Measurements from ENCODE around the gene PEDS1.
"Not testable (repeated sequence)": the region's sequence is repeated elsewhere in the genome, so short reads cannot be mapped to it uniquely, and the experiment has no call there.

Gene PEDS1

DNA sequence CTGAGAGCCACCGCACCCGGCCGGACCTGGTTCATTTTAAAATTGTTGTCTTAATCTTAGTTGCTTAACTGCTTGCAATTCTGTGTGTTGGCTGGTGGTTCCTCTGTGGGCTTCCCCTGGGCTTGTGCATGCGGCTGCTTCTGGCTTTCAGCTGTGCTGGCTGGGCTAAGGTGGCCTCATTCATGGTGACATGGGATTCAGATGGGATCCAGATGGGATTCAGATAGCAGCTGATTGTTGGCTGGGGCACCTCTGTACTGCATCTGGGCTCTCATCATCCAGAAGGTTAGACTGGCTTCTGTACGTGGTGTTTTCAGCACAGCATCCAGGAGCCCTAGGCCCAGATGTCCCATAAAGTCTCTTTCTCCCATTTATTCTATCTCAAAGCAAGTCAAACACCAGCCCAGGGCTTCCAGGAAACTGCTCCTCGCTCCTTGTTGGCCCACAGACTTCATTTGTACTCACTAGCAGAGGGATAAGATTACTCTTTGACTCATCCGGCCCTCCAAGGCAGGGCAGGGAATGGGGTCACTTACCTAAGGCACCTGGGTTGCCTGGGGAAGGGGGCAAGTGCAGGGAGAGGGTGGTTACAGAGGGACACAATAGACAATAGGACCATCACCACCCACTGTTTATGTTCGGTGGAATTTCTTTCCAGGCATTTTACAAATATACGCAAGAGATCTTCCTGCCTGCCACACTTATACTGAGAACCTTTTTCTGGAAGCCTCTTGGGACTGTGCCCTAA is 10.2 kb upstream of the PEDS1 start:
- DNase-seq (ENCODE audit: low read depth in 2 of 2) = no peak

DNA sequence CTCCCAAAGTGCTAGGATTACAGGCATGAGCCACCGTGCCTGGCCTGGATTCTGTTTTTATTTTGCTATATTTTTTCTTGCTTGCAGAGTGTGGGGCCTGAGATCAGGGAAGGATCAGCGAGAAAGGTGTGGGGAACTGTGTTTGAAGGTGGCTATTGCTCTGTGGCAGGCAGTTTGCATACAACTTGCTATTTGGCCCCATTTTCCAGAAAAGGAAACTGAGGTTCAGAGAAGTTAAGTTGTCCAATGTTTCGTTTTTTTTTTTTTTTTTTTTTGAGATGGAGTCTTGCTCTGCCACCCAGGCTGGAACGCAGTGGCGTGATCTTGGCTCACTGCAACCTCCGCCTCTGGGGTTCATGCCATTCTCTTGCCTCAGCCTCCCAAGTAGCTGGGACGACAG is 8.0 kb upstream of the PEDS1 start:
- not testable (repeated sequence) for DNase-seq (ENCODE audit: low read depth in 2 of 2)

DNA sequence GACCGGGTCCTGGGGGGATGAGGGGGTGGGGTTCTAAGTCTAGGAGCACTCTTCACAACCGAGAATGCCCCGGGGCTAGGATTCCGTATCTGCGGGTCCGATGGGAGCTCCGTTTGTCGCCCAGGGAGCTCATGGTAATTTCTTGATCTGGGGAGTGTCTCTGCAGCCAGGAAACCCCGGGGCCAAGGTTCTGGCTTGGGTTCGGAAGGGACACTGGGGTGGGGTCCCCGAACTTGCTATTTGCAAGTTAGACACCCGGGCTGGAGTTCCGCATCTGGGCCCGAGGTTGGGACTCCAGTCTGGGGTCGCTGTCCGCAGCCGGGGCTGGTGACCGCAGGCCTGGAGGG is 397 bp downstream of the PEDS1 start:
- no peak for DNase-seq (ENCODE audit: low read depth in 2 of 2)

DNA sequence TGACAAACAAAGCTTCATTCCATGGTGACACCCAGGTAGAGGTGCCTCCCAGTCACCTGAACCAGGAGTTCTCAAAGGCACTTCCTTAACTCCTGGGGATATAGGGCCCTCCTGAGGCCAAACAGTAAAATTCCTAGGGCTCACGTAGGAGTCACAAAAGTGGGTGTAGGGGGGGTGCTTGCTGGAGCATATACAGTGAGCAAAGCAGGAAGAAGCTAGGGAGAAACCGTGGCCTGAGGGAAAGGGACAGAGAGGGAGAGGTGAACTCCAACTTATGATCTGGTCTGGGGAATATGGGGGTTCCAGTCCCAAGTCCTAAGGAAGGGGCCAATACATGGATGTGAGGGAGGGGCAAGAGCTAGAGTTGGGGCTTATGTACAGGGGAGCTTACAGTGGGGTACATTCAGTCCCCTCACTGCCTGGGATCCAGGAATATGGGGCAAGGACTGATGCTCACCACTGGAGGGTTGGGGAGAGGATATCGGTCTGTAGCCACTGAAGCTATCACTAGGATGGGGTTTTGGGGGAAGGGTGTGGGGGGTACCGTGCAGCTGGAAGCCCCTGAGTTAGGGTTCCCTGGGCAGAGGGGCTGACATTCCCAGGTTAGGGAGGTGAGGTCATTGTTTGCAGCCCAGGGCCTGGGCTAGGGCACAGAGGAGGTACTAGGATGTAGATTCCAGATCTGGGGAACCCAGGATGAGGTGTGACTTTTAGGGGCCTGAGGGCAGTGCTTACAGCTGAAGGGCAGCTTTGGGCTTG is 950 bp downstream of the PEDS1 start:
- DNase-seq (ENCODE audit: low read depth in 2 of 2) = no peak

DNA sequence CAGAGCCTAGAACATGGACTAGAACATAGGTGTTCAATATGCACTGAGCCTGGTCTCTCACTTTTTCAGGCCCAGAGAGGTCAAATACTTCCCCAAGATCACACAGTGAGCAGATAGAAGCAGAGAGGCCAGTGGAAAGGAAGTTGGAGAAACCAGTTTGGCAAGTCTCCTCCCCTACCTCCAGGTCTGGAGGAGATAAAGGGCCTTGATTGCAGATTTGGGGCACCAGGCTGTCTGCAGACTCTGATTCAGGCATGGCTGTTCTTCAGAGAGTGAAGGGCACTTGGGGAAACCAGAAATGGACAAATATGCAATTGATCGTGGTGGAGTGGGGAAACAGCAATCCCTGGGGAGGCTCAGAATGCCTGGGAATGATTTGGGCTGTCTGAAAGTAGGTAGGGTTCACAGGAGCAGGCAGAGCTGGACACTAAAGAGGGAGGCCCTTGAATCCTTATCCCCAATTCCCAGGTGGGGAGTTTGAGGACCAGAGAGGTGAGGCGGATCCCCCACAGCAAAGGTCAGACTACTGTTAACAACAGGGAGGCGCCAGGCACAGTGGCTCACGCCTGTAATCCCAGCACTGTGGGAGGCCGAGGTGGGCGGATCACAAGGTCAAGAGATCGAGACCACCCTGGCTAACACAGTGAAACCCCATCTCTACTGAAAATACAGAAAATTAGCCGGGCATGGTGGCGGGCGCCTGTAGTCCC is 2.3 kb downstream of the PEDS1 start:
- DNase-seq (ENCODE audit: low read depth in 2 of 2) = no peak

DNA sequence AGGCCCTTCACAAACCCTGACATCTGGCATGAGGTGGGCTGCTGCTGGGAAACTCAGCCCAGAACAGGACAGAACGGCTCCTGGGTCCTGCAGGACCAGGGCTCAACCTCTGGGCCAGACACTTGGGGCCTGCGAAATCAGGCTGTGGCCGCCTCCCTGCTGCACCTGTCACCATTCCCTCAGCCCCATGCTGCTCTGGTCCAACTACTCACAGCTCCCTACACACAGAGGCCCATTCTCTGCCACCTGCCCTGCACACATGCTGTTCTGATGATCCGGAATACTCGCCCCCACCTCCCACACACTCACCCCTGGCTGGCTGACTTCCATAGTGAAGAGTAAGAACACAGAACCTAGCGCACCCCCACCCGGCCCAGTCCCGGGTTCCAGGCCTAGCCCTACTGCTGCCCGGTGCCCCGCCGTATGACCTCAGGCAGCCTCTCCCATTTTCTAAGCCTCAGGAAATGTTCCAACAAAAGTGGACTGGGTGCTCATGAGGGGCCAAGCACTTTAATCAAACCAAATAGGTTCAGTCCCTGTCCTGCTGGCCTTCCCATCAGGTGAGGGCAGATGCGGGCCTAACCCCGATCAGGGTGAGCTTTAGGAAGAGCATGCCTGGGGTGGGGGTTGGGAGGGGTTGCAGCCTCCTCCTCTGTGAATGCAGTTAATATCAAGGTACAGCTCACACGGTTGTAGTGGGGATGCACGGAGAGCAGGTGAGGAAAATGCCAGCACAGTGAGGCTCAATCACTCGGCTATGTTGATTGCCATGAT is 3.9 kb downstream of the PEDS1 start:
- no peak for DNase-seq (ENCODE audit: low read depth in 2 of 2)

DNA sequence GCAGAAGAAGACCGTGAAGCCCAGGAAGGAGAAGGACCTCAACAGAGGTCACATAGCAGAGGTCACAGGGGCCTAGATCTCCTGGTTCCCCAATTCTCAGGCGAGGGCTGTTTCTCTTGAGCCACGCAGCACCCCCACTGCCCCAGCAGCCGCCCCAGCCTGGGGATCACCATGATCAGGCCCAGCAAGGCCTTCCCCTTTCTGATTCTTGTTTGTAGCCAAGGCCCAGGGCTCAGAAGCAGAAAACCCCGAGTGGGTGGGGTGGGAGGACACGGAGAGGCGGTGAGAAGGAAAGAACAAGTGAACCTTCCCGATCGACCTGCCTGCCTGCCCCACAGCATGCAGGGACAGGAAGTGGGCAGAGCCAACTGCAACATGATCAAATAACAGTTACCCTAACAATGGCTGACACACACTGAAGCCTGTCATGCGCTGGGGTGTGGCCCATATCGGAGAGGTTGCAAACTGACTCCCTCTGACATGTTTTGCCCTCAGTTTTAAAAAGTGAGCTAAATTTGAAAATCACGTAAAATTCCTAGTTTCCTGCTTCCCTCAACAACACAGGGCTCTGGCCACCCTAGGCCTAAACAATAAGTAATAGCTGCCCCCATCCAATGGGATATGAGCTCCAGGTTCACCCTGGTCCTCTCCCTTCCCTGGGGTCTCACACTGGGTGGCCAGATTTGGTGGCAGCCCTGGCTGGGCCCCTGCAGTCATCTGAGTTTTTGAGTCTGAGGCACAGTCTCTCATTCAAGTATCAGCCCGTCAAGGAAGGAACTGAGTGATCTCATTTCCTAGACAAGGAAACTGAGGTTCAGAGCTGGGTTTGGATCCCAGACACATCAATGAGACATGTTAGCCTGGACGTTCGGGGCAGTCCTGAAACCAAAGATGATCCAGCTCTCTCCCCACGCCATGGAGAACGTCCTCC is 6.5 kb downstream of the PEDS1 start:
- DNase-seq (ENCODE audit: low read depth in 2 of 2) = peak; percentile 43 to 52

DNA sequence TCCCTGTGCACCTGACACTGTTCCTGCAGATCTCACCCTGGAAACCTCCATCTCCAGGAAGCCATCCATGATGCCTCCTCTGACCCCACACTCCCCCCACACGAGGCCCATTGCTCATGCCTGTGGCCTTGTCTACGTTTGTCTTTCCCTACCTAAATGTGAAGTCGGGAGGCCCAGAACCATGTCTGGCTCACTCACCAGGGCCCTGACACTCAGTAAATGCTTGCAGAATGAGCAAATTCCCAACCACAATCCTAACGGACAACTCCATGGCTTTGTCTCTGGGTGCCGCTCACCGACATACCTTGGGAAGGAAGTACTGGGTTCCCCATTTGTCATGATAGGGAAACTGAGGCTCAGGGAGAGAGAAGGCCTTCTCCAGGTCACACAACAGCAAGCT is 7.3 kb downstream of the PEDS1 start:
- no peak for DNase-seq (ENCODE audit: low read depth in 2 of 2)

DNA sequence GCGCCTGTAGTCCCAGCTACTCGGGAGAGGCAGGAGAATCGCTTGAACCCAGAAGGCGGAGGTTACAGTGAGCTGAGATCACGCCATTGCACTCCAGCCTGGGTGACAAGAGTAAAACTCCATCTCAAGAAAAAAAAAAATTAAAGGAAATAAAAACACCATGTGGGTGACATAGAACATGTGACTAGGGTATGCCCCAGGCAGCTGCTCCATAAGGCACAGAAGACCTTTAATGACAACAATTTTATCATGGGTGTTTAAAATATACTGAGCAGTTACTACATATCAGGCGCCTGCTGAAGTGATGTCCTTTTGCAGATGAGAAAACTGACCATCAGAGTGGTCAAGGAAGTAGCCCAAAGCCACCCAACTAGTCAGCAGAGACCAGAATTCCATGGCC is 8.0 kb downstream of the PEDS1 start:
- no peak for DNase-seq (ENCODE audit: low read depth in 2 of 2)

DNA sequence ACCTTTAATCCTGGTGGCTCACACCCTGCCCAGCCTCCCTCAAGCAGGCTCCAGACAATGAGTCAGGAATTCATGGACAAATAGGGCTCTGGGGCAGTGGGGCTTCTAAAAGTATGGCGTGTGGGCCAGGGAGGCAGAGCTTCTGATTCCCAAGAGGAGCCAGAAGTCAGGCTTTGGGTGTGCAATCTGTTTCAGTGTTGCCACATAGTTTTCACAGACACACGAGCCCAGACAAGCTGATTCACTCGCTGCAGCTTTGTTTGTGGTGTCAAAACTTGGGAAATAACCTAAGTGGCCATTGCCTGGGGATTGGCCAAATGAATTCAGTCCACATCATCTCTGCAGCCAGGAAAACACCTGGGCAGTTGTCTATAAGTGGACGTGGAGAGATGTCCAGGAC is 9.2 kb downstream of the PEDS1 start:
- DNase-seq (ENCODE audit: low read depth in 2 of 2) = no peak

DNA sequence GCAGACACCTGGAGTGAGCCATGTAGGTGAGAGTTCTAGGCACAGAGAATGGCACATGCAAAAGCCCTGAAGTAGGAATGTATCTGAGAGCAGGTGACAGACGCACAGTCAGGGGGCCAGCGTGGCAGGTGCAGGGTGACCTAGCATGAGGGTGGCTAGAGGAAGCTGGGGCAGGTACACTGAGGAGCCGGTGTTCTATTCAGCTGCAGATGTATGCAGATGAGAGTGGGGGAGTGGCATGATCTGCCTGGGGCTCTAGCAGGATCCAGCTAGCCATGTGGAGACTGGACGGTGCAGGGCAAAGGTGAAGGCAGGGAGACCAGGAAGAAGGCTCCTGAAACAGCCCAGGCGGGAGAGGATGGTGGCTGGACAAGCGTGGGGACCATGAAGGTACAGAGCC is 10.7 kb downstream of the PEDS1 start:
- no peak for DNase-seq (ENCODE audit: low read depth in 2 of 2)

DNA sequence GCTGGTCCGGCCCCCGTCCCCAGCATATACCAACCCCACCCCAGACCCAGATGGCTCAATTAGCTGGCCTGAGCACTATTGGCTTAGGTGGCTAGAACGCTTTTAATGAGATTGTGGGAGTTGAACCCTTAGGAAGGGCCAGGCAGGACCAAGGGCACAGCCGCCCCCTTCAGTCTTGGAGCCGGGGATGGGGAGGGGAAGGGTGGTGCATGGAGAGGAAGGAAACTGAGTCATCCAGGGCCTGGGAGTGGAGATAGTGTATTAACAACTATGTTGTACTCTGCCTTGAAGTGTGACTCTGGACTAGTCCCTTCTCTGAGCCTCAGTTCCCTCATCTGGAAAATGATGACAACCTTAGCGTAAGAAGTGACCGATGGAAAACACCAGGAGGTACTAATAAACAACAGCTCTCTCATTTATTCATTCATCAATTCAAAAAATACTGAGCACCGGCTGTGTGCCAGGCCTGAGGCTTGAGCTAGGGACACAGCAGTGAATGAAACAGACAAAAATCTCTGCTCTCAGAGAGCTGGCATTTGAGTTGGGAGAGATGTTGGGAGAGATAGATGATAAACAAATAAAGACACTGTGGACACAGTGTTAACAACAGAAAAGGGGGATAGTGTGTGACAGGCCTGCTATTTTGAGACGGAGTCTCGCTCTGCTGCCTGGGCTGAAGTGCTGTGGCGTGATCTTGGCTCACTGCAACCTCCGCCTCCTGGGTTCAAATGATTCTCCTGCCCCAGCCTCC is 11.5 kb downstream of the PEDS1 start:
- no peak for DNase-seq (ENCODE audit: low read depth in 2 of 2)

DNA sequence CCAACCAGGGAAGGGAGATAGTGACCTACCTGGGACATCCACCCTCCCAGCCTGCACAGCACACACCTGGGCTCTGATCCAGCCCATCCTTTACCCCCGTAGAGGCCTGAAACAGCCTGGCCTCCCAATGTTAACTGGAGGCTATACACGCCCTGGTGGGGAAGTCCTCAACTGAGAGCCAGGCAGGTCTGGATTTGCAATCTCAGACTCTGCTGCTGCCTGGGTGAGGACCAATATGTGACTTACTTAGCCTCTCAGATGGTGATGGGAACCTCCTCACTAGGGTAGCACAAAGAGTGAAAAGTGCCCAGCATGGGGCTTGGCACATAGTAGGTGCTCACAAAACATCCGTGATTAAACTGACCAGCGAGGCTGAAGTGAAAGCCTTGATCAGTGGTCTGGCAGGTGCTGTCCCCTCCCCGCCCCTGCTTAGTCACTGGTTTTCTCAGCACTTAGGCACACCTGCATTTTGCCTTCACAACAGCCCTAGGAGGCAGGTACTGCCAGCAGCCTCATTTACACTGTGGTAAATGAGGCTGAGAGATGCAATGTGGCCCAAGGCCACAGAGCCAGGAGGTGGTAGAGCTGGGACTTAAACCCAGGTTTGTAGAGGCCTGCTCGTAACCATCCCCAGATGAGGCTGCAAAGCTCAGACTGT is 12.4 kb downstream of the PEDS1 start:
- DNase-seq (ENCODE audit: low read depth in 2 of 2) = no peak

DNA sequence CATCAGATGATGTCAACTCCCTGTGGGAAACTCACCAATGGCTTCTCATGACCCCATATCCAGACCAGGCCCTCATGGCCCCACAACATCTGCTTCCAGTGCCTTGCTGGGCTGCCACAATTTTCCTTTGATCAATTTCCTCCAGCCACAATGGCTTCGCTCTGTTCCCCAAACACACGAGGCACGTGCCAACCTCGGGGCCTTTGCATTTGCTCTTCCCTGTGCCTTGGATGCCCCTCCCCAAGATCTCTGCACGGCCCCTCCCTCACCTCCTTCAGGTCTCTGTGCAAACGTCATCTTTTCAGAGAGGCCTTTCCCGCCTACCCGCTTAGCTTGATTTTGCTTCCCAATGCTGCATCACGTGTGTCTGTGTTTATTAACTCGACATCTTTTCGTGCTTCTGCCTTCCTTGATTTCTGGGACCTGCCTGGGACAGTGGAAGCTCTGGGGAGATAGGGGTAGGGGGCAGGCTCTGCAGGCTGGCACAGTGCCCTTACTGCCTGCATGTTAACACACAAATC is 13.1 kb downstream of the PEDS1 start:
- no peak for DNase-seq (ENCODE audit: low read depth in 2 of 2)

DNA sequence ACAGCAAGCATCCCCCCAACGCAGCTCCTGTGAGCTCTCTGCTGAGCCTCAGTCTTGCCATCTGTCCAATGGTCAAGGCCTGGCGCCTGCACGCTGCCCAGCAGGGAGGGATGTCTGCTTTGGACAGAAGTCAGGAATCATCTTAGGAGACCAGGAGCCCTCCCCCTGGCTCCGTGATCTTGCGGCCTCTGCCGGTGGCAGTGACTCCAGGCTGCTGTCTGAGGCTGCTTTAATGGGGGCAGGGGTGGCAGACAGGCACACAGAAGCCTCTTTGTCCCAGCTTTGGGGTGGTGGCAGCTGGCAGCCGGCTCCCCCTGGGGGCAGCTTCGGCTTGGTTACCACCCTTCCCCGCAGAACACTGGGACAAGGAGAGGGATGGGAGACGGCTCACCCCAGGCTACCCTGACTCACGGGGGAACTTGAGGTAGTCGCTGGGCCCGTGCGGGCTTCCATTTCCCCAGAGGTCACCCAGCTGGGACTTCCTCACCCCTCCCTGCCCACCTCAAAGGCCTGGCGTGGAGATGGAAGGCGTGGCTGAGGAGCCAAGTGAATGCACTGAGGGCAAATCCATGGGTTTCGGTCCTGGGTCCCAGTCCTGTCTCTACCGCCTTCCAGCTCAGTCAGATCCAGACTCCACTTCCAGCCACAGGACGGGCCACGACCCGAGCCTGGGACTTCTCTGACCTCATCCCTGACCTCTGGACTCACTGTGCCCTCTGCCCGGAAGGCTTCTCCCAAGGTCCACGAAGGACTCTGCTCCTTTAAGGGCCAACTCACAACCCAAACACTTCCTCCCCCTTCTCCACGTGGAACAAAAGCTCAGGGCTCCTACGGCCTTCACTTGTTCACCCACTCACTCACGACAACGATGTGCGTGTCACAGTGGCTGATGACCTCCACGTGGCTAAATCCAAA is 14.8 kb downstream of the PEDS1 start:
- DNase-seq (ENCODE audit: low read depth in 2 of 2) = no peak

DNA sequence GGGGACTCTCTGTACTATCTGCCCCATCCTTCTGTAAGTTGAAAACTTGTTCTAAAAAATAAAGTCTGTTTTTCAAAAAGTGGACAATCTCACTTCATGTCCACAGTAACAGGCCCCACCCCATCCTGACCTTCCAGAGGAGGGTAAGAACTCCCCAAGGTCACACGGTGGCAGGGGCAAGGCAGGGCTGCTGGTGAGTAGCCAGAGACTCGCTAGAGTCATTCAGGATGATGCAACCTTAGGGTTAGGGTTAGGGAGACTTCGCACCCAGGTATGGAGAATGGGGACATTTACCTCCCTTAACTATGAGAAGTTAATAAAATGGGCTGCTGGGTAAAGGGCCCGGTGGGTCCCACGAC is 15.4 kb downstream of the PEDS1 start:
- no peak for DNase-seq (ENCODE audit: low read depth in 2 of 2)

DNA sequence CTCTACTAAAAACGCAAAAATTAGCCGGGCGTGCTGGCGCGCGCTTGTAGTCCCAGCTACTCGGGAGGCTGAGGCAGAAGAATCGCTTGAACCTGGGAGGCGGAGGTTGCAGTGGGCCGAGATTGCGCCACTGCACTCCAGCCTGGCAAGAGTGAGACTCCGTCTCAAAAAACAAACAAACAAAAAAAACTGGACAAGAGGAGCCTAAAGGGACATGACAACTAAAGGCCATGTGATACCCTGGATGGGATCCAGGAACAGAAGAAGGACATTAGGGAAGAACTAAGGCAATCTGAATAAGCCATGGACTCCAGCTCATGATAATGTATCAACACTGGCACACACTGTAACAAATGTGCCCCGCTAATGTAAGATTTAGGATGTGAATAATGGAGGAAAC is 15.8 kb downstream of the PEDS1 start:
- not testable (repeated sequence) for DNase-seq (ENCODE audit: low read depth in 2 of 2)

DNA sequence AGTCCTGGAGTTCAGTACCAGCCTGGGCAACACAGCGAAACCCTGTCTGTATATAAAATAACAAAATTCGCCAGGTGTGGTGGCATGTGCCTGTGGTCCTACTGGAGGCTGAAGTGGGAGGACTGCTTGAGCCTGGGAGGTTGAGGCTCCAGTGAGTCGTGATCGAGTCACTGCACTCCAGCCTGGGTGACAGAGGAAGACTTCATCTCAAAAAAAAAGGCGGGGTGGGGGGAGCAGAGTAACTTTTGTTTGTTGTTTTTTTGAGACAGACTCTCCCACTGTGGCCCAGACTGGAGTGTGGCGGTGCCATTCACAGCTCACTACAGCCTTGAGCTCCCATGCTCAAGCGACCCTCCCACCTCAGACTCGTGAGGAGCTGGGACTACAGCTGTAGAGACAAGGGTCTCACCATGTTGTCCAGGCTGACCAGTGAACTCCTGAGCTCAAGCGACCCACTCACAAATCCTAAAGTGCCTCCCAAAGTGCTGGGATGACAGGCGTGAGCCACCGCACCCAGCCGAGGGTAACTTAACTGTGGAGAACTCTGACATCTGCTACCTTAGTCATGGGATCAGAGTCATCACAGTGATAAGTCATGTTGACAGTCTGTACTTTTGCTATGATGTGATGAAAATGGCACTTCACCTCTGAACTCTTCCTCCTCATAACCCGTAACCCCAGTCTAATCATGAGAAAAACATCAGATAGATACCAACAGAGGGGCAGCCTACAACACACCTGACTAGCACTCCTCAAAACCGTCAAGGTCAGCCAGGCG is 16.5 kb downstream of the PEDS1 start:
- DNase-seq (ENCODE audit: low read depth in 2 of 2) = no peak

All from stimulated activated CD8-positive, alpha-beta memory T cell treated with anti-CD3 and anti-CD28 coated beads, Interleukin-2, amount 100 ng/mL, for 1 hour (primary cell).